Mesodermal cell (in vitro differentiated cells): ENCODE data around the gene LYSMD2.

Experiments
- H3K27ac ChIP-seq: 2 replicates; pipeline ENCODE4 v1.7.0; 2013; ENCODE audit warnings: mild to moderate bottlenecking, low read depth, low read length, moderate library complexity; ENCODE audit not compliant: severe bottlenecking
- H3K36me3 ChIP-seq: 2 replicates; pipeline ENCODE4 v1.7.1; 2013; ENCODE audit warnings: mild to moderate bottlenecking, low read length, moderate library complexity; ENCODE audit not compliant: control insufficient read depth, insufficient read depth
- H3K4me1 ChIP-seq: one replicate; pipeline ENCODE4 v1.7.1; 2013; ENCODE audit warnings: mild to moderate bottlenecking, low read length; ENCODE audit not compliant: insufficient read depth, control insufficient read depth, poor library complexity, severe bottlenecking
- H3K4me3 ChIP-seq: 2 replicates; pipeline ENCODE4 v1.7.0; 2013; ENCODE audit warnings: low read length, control low read depth, mild to moderate bottlenecking; ENCODE audit not compliant: insufficient read depth, poor library complexity, severe bottlenecking; ENCODE audit errors: extremely low read depth
- H3K9me3 ChIP-seq: 2 replicates; pipeline ENCODE4 v1.7.1; 2013; ENCODE audit warnings: mild to moderate bottlenecking, low read length, moderate library complexity; ENCODE audit not compliant: control insufficient read depth
- WGBS, 2 experiments: methylation state at CpG; one replicate each; pipeline ENCODE4 v1.1.5; 2013; ENCODE audit warnings: missing lambda C conversion rate in 2 of 2; ENCODE audit not compliant: insufficient coverage in 2 of 2; 5-methylcytosine and 5-hydroxymethylcytosine counted together

LYSMD2 gene

DNA sequence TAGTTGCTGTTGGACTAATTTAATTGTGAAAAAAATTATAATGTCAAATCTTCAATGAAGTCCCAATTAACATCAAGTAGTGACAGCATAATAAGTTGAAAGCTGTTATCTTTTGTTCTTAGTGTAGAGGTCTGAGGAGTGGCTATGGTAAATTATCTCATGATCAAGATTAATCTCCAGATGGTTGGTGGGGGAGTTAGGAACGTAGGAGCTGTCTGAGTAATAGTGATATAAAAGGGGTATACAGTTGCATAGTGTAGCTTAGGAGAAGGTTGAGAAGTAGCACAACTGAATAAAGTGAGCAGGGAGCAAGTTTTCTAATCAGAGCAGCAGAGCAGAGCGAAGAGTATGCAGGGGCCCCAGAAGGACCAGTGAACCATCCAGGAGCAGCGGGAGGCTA, 33.4 kb upstream of the LYSMD2 start:
- no peak overlapping the region for H3K27ac ChIP-seq
- no peaks in the 10 kb centered on the region for H3K9me3 ChIP-seq
- H3K4me1 ChIP-seq = peaks cover 6% of the 10 kb centered on the region
- H3K36me3 ChIP-seq = peaks cover 8% of the 10 kb centered on the region
- H3K4me3 ChIP-seq = no peak overlapping the region
- WGBS, 2 experiments = 61 to 62% methylated on average over 3 of the region's 3 CpGs

DNA sequence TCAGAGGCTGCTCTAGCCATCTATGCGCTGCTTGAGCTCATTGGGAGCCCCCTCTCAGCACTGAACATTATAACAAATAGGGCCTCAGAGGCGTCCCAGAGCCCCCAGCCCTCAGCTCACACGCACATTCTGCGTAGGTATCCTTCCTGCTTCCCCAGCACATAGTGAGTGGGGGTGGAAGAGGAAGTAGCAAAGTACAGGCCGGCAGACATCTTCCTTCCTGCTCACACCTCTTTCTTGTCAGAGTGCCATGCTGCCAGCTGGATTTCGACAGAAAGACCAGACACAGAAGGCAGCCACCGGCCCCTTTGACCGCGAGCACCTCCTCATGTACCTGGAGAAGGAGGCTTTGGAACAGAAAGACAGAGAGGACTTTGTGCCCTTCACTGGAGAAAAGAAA, 30.6 kb upstream of the LYSMD2 start:
- Histone ChIP-seq H3K9me3 (no peaks in the 10 kb centered on the region), H3K4me1 (peaks cover 6% of the 10 kb centered on the region), H3K4me3 (no peak overlapping the region), H3K27ac (no peak overlapping the region), H3K36me3 (no peaks in the 10 kb centered on the region)
- WGBS, 2 experiments = 89 to 92% methylated on average over 4 of the region's 9 CpGs

DNA sequence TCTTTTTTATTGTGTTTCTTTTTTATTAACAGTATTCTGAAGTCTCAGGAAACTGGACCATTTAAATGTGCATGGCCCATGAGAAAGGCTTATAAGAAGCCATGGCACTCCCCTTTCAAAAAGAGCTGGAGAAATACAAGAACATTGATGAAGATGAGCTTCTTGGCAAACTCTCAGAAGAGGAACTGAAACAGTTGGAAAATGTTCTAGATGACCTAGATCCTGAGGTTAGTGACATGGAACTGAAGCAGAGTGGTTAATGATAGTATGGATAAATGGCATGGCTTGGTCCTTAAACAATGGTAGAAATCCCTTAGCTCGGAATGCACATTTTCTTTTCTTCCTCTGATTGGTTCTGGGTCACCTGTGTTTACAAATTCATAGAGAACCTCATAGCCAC, 28.9 kb upstream of the LYSMD2 start:
- Histone ChIP-seq H3K4me3 (no peak overlapping the region), H3K4me1 (peaks cover 1% of the 10 kb centered on the region), H3K27ac (no peak overlapping the region), H3K36me3 (no peaks in the 10 kb centered on the region), H3K9me3 (no peaks in the 10 kb centered on the region)
- WGBS, 2 experiments = no CpG with 5 or more reads among the region's 1 CpG

DNA sequence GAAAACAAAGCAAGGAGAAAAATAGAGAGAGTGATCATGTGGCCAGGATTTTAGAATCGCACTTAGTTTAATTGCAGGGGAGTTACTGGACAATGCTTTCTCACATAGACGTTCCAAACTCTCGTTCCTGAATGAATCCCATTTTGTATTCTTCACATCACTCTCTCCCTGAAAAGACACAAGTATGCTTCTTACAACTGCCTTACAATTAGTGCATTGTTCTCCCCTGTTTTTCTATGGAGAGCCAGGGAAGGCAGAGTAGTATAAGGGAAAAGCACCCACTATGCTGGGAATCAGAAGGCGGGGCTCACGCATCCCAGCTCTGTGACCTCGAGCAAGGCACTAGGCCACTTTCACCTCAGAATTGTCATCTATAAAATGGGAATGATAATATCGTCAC, 28.3 kb upstream of the LYSMD2 start:
- 91 to 96% methylated on average over 3 to 5 of the region's 7 CpGs for WGBS, 2 experiments
- Histone ChIP-seq H3K9me3 (no peaks in the 10 kb centered on the region), H3K4me1 (no peaks in the 10 kb centered on the region), H3K36me3 (no peaks in the 10 kb centered on the region), H3K4me3 (no peak overlapping the region), H3K27ac (no peak overlapping the region)

DNA sequence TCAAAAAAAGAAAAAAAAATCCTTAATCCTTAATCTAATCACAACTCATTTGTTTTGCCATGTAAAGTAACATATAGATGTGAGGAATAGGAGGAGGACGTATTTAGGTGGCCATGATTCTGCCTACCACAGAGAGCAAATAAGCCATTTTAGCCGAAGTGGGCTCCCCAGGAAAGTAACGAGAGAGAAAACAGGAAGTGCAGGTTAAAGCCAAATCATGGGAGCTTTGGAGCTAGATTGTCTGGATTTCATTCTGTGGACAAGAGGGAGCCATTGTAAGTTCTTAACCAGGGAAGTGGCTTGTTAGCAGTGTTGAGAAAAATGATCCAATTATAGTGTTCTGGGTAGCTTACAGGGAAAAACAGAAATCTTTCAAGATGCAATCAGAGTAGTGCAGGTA, 23.4 kb upstream of the LYSMD2 start:
- Histone ChIP-seq H3K27ac (no peak overlapping the region), H3K4me3 (no peak overlapping the region), H3K36me3 (no peaks in the 10 kb centered on the region), H3K4me1 (no peaks in the 10 kb centered on the region), H3K9me3 (no peaks in the 10 kb centered on the region)
- 58 to 63% methylated on average over 3 of the region's 3 CpGs for WGBS, 2 experiments

DNA sequence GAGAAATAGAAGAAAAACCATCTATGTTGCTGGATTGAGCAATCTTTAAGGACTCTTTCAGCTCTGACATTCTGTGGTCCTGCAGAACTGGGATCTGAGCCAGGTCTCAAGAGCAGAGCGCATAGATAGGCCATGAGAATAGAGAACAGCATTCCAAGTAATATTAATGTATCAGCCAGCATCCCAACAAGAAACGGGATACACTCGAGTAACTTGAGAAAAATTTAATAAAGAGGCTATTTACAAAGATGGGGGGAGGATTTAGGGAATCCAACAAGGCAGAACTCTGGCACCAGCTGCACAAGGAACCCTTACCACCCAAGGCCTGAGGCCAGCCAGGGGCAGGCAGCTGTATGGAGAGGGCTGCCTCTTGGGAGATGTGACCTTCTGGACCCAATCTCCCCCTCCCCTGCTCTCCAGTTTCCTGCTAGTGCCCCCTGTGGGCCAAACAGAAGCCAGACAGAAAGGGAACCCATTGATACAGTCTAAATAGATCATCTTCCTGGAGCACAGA, 22.2 kb upstream of the LYSMD2 start:
- no peaks in the 10 kb centered on the region for H3K36me3 ChIP-seq
- no peaks in the 10 kb centered on the region for H3K4me1 ChIP-seq
- 100% methylated on average over 1 of the region's 3 CpGs; no CpG with 5 or more reads in 1 of the 2 experiments for WGBS, 2 experiments
- H3K4me3 ChIP-seq = no peak overlapping the region
- H3K27ac ChIP-seq = no peak overlapping the region
- no peaks in the 10 kb centered on the region for H3K9me3 ChIP-seq

DNA sequence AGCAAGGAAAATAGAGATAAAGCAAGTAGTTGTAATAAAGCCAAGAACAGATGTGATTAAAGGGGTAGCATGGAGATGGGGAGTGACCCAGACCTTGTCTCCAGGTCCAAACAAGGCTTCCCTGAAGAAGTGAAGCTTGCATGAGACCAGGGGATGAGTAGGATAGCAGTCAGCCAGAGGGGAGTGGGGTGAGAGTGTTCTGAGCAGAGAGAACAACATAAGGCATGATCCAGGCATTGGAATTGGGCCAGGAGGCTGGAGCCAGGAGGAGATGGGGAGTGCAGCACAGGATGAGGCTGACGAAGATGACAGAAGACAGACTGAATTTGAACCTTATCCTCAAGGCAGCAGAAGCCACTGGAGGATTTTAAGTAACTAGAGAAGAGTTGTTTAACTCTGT, 21.2 kb upstream of the LYSMD2 start:
- Histone ChIP-seq H3K27ac (no peak overlapping the region), H3K4me3 (no peak overlapping the region), H3K36me3 (no peaks in the 10 kb centered on the region), H3K9me3 (no peaks in the 10 kb centered on the region), H3K4me1 (no peaks in the 10 kb centered on the region)
- WGBS, 2 experiments = 83 to 100% methylated on average over 1 of the region's 1 CpG

DNA sequence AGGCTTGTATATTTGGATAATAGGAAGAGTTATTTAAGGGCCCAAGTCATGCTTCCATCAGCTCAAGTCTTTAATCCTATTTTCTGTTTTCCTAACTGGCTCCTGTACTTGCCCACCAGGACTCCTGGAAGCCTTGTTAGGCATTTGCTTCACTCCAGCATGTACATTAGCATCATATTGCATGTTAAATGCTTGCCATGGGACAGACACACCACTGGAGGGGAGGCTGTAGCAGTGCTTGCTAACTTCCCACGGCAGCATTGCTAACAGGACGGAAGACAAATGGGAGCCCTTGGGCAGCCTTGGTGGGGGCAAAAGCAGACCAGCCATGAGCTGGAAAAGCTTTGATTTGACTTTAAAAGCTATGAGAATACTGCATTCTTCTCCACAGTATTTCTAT, 20.0 kb upstream of the LYSMD2 start:
- Histone ChIP-seq H3K27ac (no peak overlapping the region), H3K4me1 (no peaks in the 10 kb centered on the region), H3K36me3 (no peaks in the 10 kb centered on the region), H3K4me3 (no peak overlapping the region), H3K9me3 (no peaks in the 10 kb centered on the region)
- 83 to 88% methylated on average over 2 of the region's 2 CpGs for WGBS, 2 experiments

DNA sequence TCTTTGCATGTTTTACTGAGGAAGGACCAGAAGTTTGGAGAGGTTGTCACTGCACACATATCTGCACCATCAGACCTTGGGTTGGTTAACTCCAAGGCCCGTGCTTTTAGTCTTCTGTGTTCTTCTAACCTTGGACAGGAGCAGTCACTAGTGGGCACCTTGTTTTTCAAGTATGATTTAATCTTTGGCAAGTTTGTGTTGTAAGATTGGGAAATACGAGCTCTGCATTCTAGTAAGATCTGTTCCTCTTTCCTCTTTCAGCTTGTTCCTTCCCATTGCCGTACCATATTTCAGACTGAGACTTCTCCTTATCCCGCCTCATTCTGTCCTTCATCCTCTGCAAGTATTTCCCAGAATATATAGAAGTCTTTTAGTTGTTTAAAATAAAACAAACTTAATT, 19.0 kb upstream of the LYSMD2 start:
- no peaks in the 10 kb centered on the region for H3K9me3 ChIP-seq
- no peak overlapping the region for H3K4me3 ChIP-seq
- 90% methylated on average over 2 of the region's 4 CpGs; no CpG with 5 or more reads in 1 of the 2 experiments for WGBS, 2 experiments
- no peak overlapping the region for H3K27ac ChIP-seq
- H3K4me1 ChIP-seq = no peaks in the 10 kb centered on the region
- no peaks in the 10 kb centered on the region for H3K36me3 ChIP-seq

DNA sequence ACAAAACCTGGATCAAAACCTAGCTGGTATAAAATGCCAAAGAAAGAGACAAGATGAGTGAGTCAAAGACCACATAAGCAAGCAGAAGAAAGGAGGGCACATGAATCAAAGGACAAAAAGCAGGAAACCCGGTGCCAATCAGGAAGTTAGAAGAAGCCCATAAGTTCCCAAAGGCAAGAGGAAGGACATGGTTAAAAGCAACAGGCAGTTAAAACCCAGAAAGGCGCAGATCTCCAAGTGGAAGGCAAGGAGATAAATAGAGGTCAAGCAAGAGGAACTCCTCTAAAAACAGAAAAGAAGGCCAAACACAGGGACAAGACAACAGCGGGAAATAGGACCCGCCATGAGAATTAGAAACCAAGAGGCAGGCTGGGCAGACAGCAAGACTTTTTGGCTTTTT, 18.3 kb upstream of the LYSMD2 start:
- WGBS, 2 experiments = 66 to 70% methylated on average over 4 of the region's 4 CpGs
- Histone ChIP-seq H3K27ac (no peak overlapping the region), H3K9me3 (no peaks in the 10 kb centered on the region), H3K4me1 (no peaks in the 10 kb centered on the region), H3K4me3 (no peak overlapping the region), H3K36me3 (no peaks in the 10 kb centered on the region)

DNA sequence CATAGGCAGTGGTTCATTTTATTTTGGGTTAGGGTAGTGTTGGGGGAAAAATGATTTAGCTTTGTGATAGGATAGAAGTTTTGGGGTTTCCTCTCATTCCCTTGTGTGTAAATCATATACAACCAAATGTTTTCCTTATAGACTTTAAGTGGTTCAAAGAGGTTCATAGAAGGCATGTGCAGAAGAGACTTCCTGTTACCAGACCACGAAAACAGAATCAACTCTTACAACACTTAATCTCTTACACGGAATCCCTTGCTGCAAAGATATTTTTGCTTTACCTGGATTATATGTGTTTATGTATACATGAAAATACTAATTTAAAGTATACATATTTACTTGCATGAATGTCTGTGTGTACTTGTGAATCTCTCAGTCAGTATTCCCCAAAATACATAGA, 16.8 kb upstream of the LYSMD2 start:
- Histone ChIP-seq H3K27ac (no peak overlapping the region), H3K4me3 (no peak overlapping the region)
- WGBS, 2 experiments = no CpG with 5 or more reads among the region's 2 CpGs

More for the DNA sequence above, 16.8 kb upstream of the LYSMD2 start:
- Histone ChIP-seq H3K9me3 (no peaks in the 10 kb centered on the region), H3K4me1 (no peaks in the 10 kb centered on the region), H3K36me3 (no peaks in the 10 kb centered on the region)
